ENCODE measurements around the gene CENPP.

GRCh38 chr9:92422611-92423338, 97.0 kb downstream of the CENPP start:
- TF ChIP-seq GATA2 (IDR thresholded peaks at IDR 0.05; ENCODE audit: low read depth, low read length), result no peak
- no peak for TF ChIP-seq GATA3 (IDR thresholded peaks at IDR 0.05; ENCODE audit: low read depth, low read length)

All from SH-SY5Y (cell line).